ACC112 (cell line): ENCODE measurements around the gene SGSM1.

Experiments
- H2AFZ ChIP-seq: fragments of 200-600 bp; sonication (generic); one replicate; pipeline ENCODE4 v1.6.0; 2017; ENCODE audit warnings: antibody characterized with exemption, low read length; ENCODE audit not compliant: unreplicated experiment
- H3K27ac ChIP-seq: fragments of 200-600 bp; sonication (generic); 2 replicates; pipeline ENCODE4 v1.5.1; 2014; ENCODE audit warnings: low read depth, mild to moderate bottlenecking, antibody characterized with exemption, low read length, moderate library complexity
- H3K27me3 ChIP-seq: fragments of 200-600 bp; sonication (generic); 2 replicates; pipeline ENCODE4 v1.6.1; 2014; ENCODE audit warnings: mild to moderate bottlenecking, antibody characterized with exemption, low read length, moderate library complexity, mixed read lengths; ENCODE audit not compliant: insufficient read depth
- H3K36me3 ChIP-seq: fragments of 200-600 bp; sonication (generic); 2 replicates; pipeline ENCODE4 v1.6.1; 2016; ENCODE audit warnings: mild to moderate bottlenecking, antibody characterized with exemption, low read length, moderate library complexity, mixed read lengths; ENCODE audit not compliant: insufficient read depth
- H3K4me1 ChIP-seq: fragments of 200-600 bp; sonication (generic); one replicate; pipeline ENCODE4 v1.6.1; 2016; ENCODE audit warnings: low read length, mixed read lengths; ENCODE audit not compliant: insufficient read depth, unreplicated experiment, control insufficient read depth
- H3K4me3 ChIP-seq: fragments of 200-600 bp; sonication (generic); 2 replicates; pipeline ENCODE4 v1.5.1; 2014; ENCODE audit warnings: mild to moderate bottlenecking, low read depth, low read length
- H3K79me2 ChIP-seq: fragments of 200-600 bp; sonication (generic); one replicate; pipeline ENCODE4 v1.6.0; 2016; ENCODE audit warnings: low read length; ENCODE audit not compliant: control insufficient read depth, unreplicated experiment, insufficient read depth

The SGSM1 gene

GRCh38 chr22:24965822-24966626 lies 160.0 kb downstream of the SGSM1 start:
- H3K4me1 ChIP-seq = peaks cover 25% of the 10 kb centered on the region
- no peaks in the 10 kb centered on the region for H3K36me3 ChIP-seq
- no peak overlapping the region for H3K27ac ChIP-seq
- H3K4me3 ChIP-seq = no peak overlapping the region; the same call in 1 of the 2 replicates
- no peak overlapping the region for H2AFZ ChIP-seq
- H3K27me3 ChIP-seq = no peaks in the 10 kb centered on the region
- H3K79me2 ChIP-seq = peaks cover 13% of the 10 kb centered on the region

DNA sequence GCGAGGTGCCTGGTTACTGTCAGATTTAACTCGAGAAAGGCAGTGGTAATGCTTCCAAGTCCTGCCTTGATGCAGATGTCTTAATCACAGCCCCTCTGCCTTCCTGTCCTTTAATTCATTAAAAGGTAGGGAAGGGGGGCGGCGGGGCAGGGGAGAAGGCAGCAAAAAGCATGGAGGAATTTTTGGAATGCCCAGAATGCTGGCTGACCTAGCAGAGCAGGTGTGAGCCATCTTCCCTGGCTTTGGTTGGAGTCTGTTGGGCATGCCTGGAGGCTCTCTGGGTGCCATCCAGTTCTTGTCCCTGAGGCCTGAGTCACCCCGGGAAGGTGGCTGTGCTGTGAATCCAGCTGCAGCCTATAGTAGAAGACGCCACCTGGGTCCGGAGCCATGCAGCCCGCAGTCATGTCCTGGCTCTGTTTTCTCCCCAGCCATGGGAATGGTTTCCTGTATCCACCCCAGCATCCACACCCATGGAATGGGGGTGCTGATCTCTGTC lies 162.1 kb downstream of the SGSM1 start:
- Histone ChIP-seq H3K27me3 (no peaks in the 10 kb centered on the region), H3K4me3 (no peak overlapping the region), H3K79me2 (peaks cover 4% of the 10 kb centered on the region), H2AFZ (no peak overlapping the region), H3K4me1 (peaks cover 25% of the 10 kb centered on the region), H3K36me3 (no peaks in the 10 kb centered on the region), H3K27ac (no peak overlapping the region)

DNA sequence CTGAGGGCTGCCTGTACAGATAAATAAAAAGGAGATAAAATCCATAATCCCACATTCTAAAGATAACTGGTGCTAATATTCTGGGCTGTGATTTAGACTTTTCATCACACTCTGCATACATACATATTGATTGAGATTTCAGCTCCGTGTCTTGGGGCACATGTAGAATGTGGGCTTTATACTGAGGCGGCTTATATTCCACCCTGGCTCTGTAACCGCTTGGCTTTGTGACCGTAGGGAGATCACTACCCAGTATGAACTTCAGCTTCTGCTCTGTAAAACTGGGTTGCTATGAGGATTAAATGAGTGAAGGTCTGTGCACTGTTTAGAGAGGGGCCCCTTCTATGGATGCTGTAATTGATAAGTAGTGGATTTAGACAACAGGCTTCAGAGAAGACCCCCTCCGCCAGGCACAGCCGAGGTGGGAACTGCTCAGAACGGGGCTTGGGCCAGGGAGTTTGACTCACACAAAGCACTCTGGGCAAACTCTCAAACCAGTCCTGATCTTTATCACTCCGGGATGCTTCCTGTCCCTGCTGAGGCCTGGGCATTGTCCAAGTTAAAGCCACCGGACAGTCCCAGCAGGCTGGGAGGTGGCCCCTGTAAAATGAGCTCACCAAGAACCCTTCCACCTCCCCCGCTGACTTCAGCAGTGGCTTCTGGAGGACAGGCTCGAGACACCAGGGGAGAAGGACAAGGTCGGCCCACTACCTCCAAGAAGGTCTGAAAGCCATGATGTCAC lies 163.7 kb downstream of the SGSM1 start:
- Histone ChIP-seq H3K4me1 (peaks cover 23% of the 10 kb centered on the region), H3K79me2 (peaks cover 4% of the 10 kb centered on the region), H3K36me3 (no peaks in the 10 kb centered on the region), H3K27me3 (no peaks in the 10 kb centered on the region), H3K4me3 (peak overlapping the region; percentile 29; the same call in 1 of the 2 replicates), H3K27ac (peak overlapping the region; percentile 57), H2AFZ (peak overlapping the region; percentile 10)

GRCh38 chr22:24972369-24972768 lies 166.4 kb downstream of the SGSM1 start:
- H3K4me1 ChIP-seq = peaks cover 32% of the 10 kb centered on the region
- H3K4me3 ChIP-seq = no peak overlapping the region
- H3K27me3 ChIP-seq = no peaks in the 10 kb centered on the region
- no peak overlapping the region for H3K27ac ChIP-seq
- H3K36me3 ChIP-seq = no peaks in the 10 kb centered on the region
- peaks cover 7% of the 10 kb centered on the region for H3K79me2 ChIP-seq
- no peak overlapping the region for H2AFZ ChIP-seq

GRCh38 chr22:24973872-24974271 lies 167.9 kb downstream of the SGSM1 start:
- Histone ChIP-seq H3K27me3 (no peaks in the 10 kb centered on the region), H3K36me3 (no peaks in the 10 kb centered on the region), H3K79me2 (peaks cover 17% of the 10 kb centered on the region), H2AFZ (no peak overlapping the region), H3K4me3 (no peak overlapping the region), H3K27ac (no peak overlapping the region), H3K4me1 (peaks cover 35% of the 10 kb centered on the region)

- Histone ChIP-seq H3K27me3 (no peaks in the 10 kb centered on the region), H3K79me2 (peaks cover 17% of the 10 kb centered on the region), H3K4me1 (peaks cover 27% of the 10 kb centered on the region), H2AFZ (no peak overlapping the region), H3K27ac (no peak overlapping the region), H3K36me3 (no peaks in the 10 kb centered on the region), H3K4me3 (no peak overlapping the region)
Measured at GRCh38 chr22:24975125-24975640, 169.2 kb downstream of the SGSM1 start.

DNA sequence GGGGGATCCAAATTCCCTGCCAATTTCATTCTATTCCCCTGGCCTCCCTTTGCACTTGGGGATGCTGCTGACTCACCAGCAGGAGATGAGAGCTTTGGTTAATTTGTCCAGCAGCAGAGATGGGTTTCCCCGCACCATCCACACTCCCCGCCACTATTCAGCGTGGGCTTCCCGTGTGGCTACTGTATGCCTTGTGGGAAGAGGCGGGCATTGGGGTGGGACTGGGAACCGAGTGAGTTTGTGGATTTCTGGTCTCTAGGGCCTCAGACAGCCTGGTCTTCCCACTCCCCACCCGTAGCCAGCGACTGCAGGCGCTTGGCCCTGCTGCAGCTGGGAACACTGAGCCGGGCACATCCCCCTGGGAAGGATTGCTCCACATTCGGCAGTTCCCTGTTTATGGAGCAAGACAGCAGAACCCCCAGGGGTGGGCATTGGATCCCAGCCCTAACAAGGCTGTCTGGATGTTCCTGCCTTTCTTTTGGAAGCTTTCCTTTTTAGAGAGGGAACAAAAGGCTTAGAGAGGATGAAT lies 169.9 kb downstream of the SGSM1 start:
- H3K4me3 ChIP-seq = no peak overlapping the region
- peaks cover 17% of the 10 kb centered on the region for H3K79me2 ChIP-seq
- H3K27ac ChIP-seq = peak overlapping the region; percentile 47; the same call in 1 of the 2 replicates

DNA sequence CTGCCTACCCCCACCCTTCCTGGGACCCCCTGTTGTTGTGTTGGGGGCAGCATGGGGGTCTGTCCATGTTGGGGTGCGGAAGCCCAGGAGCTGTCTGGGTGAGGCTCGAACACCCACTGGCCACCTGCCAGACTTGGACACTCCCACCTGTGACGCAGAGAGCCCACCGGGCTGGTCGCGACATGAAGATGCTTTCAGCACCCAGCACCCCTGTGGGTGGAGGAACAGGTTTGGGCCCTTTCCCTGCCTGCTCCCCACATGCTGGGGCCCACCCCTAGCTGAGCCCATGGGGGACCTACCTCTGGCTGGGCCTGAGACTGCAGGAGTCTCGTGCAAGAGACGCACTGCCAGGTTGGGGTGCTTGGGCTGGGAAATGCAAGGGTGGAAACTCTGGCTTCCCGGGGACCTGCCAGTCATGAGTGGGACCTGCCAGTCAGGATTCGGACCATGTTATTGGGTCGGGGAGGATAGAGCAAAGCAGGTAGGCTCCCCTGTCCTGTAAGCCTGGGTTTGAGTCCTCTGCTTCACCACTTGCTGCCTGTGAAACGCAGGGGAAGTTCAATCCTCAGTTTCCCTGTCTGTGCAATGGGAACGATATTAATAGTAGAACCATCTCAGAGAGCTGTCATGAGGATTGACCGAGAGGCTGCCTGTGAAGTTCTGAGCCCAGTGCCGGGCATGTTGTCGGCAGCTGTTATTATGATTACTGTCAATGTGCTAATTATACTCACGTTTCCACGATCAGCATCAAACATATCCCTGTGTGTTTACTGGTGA lies 170.6 kb downstream of the SGSM1 start:
- Histone ChIP-seq H3K4me1 (peaks cover 30% of the 10 kb centered on the region), H3K27ac (peak overlapping the region; percentile 47; the same call in 1 of the 2 replicates), H3K4me3 (no peak overlapping the region), H2AFZ (no peak overlapping the region), H3K27me3 (no peaks in the 10 kb centered on the region), H3K79me2 (peaks cover 17% of the 10 kb centered on the region), H3K36me3 (no peaks in the 10 kb centered on the region)

More for the DNA sequence above, 169.9 kb downstream of the SGSM1 start:
- Histone ChIP-seq H3K36me3 (no peaks in the 10 kb centered on the region), H3K27me3 (no peaks in the 10 kb centered on the region), H2AFZ (peak overlapping the region; percentile 50), H3K4me1 (peaks cover 25% of the 10 kb centered on the region)
